Neural crest cell (in vitro differentiated cells): ENCODE measurements around the gene SYTL3. TPM values are rescaled to one million over a fixed set of nuclear protein-coding genes. Genes with fewer than 3 reads are reported as not detected.
"Not testable (repeated sequence)": the region's sequence is repeated elsewhere in the genome, so short reads cannot be mapped to it uniquely, and the experiment has no call there.

Source experiments
- DNase-seq: peaks from one replicate; pipeline ENCODE4 v3.0.0; 2021; ENCODE audit warnings: low read depth, mixed read lengths, low spot score
- H3K27ac Mint-ChIP-seq: one replicate; pipeline ENCODE4 v1.8.0; 2021; ENCODE audit warnings: mild to moderate bottlenecking, mixed read lengths; ENCODE audit not compliant: unreplicated experiment
- H3K27me3 Mint-ChIP-seq: 2 replicates; pipeline ENCODE4 v1.8.0; 2021; ENCODE audit warnings: low read depth, mild to moderate bottlenecking, mixed read lengths
- H3K36me3 Mint-ChIP-seq: 2 replicates; pipeline ENCODE4 v1.8.0; 2021; ENCODE audit warnings: low read depth, mild to moderate bottlenecking, mixed read lengths
- H3K4me1 Mint-ChIP-seq: 2 replicates; pipeline ENCODE4 v1.8.0; 2021; ENCODE audit warnings: mixed read lengths
- H3K4me3 Mint-ChIP-seq: one replicate; pipeline ENCODE4 v1.8.0; 2021; ENCODE audit warnings: mild to moderate bottlenecking, mixed read lengths
- H3K9me3 Mint-ChIP-seq: 2 replicates; pipeline ENCODE4 v1.8.0; 2021; ENCODE audit warnings: mixed read lengths
- total RNA-seq: library from RNA; stranded (reverse); gene quantifications from 2 replicates; pipeline ENCODE4 v1.2.1, GENCODE V29; 2021
- TF ChIP-seq, protein P1 (sequence below): fragments of 200-600 bp; sonication (generic); conservative IDR thresholded peaks from 2 replicates; pipeline ENCODE4 v1.5.0; 2021; ENCODE audit warnings: antibody characterized with exemption, mild to moderate bottlenecking

Gene SYTL3
- total RNA-seq, 1 donor from 2014 or later = 0.28 TPM

GRCh38 chr6:158694913-158695312 is 45.1 kb downstream of the SYTL3 start:
- H3K27ac Mint-ChIP-seq = no peak overlapping the region
- peaks cover 2% of the 10 kb centered on the region for H3K9me3 Mint-ChIP-seq
- no peak for DNase-seq
- no peaks in the 10 kb centered on the region for H3K27me3 Mint-ChIP-seq
- H3K4me3 Mint-ChIP-seq = no peak overlapping the region
- H3K36me3 Mint-ChIP-seq = no peaks in the 10 kb centered on the region
- TF ChIP-seq, protein P1, sequence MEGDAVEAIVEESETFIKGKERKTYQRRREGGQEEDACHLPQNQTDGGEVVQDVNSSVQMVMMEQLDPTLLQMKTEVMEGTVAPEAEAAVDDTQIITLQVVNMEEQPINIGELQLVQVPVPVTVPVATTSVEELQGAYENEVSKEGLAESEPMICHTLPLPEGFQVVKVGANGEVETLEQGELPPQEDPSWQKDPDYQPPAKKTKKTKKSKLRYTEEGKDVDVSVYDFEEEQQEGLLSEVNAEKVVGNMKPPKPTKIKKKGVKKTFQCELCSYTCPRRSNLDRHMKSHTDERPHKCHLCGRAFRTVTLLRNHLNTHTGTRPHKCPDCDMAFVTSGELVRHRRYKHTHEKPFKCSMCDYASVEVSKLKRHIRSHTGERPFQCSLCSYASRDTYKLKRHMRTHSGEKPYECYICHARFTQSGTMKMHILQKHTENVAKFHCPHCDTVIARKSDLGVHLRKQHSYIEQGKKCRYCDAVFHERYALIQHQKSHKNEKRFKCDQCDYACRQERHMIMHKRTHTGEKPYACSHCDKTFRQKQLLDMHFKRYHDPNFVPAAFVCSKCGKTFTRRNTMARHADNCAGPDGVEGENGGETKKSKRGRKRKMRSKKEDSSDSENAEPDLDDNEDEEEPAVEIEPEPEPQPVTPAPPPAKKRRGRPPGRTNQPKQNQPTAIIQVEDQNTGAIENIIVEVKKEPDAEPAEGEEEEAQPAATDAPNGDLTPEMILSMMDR = no peak
- no peaks in the 10 kb centered on the region for H3K4me1 Mint-ChIP-seq

- Mint-ChIP-seq H3K9me3 (peaks cover 2% of the 10 kb centered on the region), H3K27ac (no peak overlapping the region), H3K4me1 (no peaks in the 10 kb centered on the region), H3K4me3 (no peak overlapping the region), H3K27me3 (no peaks in the 10 kb centered on the region), H3K36me3 (no peaks in the 10 kb centered on the region)
- TF ChIP-seq, protein P1 = no peak
- no peak for DNase-seq
These were observed 48.0 kb downstream of the SYTL3 start for GRCh38 chr6:158697811-158698210.

- TF ChIP-seq, protein P1 = no peak
- no peaks in the 10 kb centered on the region for H3K27me3 Mint-ChIP-seq
- H3K36me3 Mint-ChIP-seq = no peaks in the 10 kb centered on the region
- DNase-seq = no peak
- no peak overlapping the region for H3K4me3 Mint-ChIP-seq
- no peaks in the 10 kb centered on the region for H3K4me1 Mint-ChIP-seq
- no peak overlapping the region for H3K27ac Mint-ChIP-seq
- H3K9me3 Mint-ChIP-seq = peaks cover 2% of the 10 kb centered on the region
These were observed 49.1 kb downstream of the SYTL3 start for GRCh38 chr6:158698931-158699330.

DNA sequence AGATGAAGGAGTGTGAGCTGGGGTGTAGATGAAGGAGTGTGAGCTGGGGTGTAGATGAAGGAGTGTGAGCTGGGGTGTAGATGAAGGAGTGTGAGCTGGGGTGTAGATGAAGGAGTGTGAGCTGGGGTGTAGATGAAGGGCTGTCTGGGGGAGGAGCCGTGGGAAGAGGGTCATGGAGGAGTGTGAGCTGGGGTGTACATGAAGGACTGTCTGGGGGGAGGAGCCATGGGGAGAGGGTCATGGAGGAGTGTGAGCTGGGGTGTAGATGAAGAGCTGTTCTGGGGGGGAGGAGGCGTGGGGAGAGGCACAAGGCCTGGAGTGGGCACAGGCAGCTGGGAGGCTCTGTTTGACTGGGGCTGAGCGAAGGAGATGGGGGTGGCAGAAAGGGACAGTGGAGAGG is 51.4 kb downstream of the SYTL3 start:
- not testable (repeated sequence) for H3K27me3 Mint-ChIP-seq, H3K36me3 Mint-ChIP-seq, DNase-seq, H3K4me3 Mint-ChIP-seq, H3K9me3 Mint-ChIP-seq, H3K27ac Mint-ChIP-seq, H3K4me1 Mint-ChIP-seq

DNA sequence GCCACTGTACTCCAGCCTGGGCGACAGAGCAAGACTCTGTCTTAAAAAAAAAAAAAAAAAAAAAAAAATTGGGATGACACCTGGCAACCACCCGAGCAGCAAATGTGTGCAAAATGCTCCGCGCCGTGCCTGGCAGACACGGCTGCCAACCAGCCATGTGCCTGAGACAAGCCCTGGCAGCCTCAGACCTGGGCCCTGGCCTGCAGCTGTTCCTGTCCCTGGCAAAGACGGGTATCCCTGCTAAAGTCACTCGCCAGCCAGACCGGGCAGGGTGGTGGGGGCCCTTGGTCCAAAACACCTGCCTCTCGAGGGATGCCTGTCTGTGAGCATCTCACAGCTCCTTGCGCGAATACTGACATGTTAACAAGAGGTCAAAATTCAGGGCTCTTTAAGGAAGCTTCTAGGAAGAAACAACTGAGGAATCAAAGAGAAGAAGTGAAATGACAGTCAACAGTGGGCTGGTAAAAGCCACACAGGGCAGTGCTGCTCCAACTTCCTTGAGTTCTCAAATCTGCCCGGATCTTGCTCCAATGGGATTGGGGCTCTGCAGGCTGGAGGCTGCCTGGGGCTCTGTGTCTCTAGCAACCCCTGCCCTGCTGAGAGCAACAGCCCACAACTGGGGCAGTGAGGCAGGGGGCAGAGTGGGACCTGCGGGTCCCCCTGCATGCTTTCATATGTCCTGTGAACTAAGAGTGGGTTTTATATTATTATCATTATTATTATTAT is 53.4 kb downstream of the SYTL3 start:
- H3K36me3 Mint-ChIP-seq = no peaks in the 10 kb centered on the region
- H3K27me3 Mint-ChIP-seq = no peaks in the 10 kb centered on the region

More for the DNA sequence above, 53.4 kb downstream of the SYTL3 start:
- TF ChIP-seq, protein P1 = no peak
- no peaks in the 10 kb centered on the region for H3K9me3 Mint-ChIP-seq
- no peak overlapping the region for H3K4me3 Mint-ChIP-seq
- H3K4me1 Mint-ChIP-seq = peaks cover 8% of the 10 kb centered on the region
- H3K27ac Mint-ChIP-seq = no peak overlapping the region
- DNase-seq = no peak
